ENCODE data around the gene BMP3.

- TF ChIP-seq CTCF (IDR thresholded peaks at IDR 0.05) (no peak), POLR2AphosphoS5 (IDR thresholded peaks at IDR 0.05; ENCODE audit: insufficient read depth in 1 of 2, low read depth in 1 of 2) (no peak)
These were observed 34.9 kb downstream of the BMP3 start for GRCh38 chr4:81065446-81065845.
